Fibroblast of peridontal ligament (primary cell): Measurements from ENCODE around the gene TCF19.
A peak's percentile ranks its signal among the peaks of the same experiment; 100 is the strongest.
"Not testable (repeated sequence)": the region's sequence is repeated elsewhere in the genome, so short reads cannot be mapped to it uniquely, and the experiment has no call there.

ENCODE experiments used
- DNase-seq: peaks from one replicate; pipeline ENCODE4 v3.0.0-alpha.2; 2010; ENCODE audit errors: extremely low read depth

Gene TCF19

DNA sequence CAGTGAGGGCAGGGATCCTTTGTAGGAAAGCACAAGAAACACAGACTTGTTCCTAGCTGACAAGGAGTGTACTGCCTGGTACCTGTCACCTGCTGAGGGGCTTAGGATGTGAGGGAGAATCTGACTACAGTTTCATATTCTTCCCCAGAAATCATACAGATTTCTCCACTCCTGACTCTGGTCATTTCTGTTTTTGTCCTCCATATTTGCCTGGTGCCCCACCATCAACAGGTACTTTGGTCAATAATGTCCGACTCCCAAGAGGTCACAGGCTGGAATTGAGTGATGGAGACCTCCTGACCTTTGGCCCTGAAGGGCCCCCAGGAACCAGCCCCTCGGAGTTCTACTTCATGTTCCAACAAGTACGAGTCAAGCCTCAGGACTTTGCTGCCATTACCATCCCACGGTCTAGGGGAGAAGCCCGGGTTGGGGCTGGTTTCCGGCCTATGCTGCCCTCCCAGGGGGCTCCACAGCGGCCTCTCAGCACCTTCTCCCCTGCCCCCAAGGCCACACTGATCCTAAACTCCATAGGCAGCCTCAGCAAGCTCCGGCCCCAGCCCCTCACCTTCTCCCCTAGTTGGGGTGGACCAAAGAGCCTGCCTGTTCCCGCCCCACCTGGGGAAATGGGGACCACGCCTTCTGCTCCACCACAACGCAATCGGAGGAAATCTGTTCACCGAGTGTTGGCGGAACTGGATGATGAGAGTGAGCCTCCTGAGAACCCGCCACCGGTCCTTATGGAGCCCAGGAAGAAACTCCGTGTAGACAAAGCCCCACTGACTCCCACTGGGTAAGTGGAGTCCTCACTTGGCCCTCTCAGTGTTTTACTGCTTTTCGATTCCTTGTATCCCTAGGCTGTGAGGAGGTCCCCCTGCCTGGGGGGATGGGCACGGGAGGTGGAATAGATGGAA, 3.1 kb downstream of the TCF19 start:
- DNase-seq = no peak

DNA sequence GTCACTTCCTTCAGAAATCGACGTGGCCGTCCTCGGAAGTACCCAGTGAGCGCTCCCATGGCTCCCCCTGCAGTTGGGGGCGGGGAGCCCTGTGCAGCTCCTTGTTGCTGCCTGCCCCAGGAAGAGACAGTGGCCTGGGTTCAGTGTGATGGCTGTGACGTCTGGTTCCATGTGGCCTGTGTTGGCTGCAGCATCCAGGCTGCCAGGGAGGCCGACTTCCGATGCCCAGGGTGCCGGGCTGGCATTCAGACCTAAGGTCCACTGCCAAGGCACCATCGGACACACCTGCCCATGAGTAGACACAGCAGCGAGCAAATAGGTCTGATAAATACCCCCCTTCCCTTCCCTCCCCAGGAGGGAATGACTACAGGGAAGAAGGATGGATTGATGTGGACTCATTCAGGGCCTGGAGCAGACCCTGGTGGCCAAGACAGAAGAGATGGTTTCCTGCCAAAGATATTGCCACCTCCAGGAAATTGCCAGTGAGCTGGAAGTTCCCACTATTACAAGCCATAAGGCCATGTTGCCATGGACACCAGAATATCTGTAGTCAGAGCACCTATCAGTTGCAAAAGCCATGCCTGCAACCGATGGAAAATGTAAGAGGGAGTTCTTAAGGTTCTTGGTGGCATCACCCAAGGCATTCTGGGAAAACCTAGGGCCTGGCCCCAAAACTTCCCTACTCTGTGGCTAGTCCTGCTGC, 4.2 kb downstream of the TCF19 start:
- DNase-seq = no peak

DNA sequence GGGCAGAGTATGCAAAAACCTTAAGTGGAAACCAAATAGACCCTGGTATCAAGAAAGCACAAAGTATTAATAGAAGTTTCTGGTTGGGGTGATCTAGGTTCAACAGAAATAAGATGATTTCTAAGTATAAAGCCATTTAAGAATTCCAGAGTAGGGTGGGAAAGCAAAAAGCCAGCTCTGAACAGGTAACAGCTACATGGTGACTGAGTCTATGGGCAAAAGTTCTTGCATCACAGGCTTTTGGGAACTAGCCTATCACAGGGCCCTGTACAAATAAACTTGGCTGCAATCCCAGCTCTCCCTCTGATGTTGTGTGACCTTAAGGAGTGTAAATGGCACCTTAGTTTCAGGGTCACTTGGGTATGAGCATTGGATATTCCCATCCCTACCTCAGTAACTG, 5.5 kb downstream of the TCF19 start:
- no peak for DNase-seq

DNA sequence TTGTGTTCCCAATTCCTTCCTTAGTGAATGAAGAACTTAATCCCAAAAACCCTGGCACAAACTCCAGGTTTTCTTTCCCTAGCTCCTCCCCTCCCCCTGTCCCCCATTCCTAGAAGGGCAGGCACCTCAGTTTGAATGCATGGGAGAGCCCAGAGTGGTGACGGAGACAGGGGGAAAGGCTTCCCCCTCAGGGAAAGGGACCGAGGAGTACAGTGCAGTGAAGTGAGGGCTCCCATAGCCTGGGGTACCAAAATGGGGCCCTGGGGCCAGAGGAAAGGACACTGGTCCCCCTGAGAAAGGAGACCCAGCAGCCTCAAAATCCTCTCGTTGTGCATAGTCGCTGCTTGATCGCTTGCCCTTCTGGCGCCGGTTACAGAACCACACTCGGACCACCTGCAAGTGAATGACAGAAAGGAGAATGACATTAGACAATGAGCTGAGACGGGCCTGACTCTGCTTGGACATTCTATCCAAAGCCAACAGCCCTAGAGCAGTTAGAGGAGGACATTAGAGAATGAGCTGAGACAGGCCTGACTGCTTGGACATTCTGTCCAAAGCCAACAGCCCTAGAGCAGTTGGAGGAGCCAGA, 6.2 kb downstream of the TCF19 start:
- not testable (repeated sequence) for DNase-seq

DNA sequence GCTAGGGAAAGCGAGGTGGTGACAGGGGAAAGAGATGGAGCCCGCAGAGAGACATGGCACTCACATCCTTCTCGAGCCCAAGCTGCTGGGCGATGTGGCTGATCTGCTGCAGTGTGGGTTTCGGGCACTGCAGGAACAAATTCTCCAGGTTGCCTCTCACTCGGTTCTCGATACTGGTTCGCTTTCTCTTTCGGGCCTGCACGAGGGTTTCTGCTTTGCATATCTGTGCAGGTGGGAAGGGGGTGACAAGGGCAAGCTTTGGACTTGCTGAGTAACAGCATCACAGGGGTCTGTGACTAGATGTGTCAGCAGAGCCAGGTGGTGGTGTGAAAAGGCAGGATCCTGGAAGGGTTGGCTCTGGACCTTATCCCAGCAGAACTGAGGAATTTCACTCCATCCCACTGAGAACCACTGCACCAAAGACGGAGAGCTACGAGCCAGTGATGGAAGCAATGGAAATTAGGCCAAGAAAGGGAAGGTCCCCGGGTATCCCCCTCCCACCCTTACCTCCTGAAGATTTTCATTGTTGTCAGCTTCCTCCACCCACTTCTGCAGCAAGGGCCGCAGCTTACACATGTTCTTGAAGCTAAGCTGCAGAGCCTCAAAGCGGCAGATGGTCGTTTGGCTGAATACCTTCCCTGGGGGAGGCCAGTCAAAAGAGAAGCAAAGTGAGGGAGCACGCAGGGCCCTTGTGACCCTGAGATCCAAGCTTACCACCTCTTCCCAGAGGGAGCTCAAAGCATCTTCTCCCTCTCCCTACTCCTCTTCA, 6.9 kb downstream of the TCF19 start:
- DNase-seq = not testable (repeated sequence)

DNA sequence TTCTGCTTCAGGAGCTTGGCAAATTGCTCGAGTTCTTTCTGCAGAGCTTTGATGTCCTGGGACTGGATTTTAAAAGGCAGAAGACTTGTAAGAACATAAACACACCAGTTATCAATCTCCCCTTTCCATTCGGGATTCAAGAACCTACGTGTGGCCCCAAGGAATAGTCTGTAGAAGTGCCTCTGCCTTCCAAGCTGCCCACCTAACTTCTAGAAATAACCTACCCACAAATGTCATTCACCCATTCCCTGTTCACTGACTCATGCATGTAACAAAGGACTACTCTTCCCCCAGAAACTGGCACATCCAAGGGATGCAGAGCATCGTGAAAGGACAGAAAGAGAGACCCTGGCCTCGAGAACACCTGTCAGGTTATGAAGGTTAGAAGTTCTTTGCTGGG, 7.6 kb downstream of the TCF19 start:
- no peak for DNase-seq

DNA sequence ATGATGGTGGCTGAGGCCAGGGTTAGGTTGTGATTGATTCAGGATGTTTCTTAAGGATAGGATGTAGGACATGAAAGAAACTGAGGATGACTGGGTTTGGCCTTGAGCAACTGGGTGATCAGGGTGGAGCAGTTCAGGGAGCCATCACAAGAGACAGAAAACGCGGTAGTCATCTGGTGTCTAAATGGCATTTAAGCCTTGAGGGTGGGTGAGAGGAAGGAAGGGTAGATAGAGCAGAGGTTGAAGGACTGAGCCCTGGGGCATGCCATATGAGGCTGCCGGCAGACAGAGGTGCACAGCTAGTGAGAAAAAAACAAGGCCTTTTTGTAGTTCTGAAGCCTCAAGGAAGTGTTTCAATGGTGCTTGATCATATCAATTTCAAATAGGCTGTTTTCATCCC, 10.2 kb downstream of the TCF19 start:
- no peak for DNase-seq

DNA sequence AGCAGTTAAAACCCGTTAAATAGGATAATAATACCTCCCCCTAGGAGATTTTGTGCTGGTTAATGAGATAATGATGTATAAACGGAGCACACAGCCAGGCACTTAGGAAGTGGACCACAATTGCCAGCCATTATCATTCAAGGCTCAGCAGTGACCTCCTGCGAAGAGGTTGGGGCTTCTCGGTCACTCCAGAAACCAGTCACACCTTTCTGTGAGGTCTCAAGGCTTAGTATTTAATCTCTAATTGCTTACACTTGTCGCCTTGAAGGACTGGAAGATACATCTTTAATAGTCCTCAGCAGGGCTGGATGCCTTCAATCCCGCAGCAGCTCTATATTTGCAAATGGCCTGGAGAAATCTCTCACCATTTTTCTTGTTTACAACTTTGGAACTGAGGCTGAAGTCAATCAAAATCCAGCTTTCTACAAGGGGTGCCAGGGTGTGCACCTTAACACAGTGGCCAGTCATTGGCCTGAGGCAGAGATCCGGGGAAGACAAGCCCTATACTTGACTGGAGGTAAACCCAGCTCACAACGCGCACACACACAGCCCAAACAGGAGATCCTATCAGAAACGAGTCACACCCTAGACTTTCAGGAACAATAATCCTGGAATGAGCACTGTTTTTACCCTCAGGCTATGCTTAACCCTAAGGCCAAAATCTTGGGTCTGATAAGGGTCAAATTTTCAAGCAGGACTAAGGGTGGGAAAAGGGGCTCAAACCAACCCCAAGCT, 10.9 kb downstream of the TCF19 start:
- no peak for DNase-seq

DNA sequence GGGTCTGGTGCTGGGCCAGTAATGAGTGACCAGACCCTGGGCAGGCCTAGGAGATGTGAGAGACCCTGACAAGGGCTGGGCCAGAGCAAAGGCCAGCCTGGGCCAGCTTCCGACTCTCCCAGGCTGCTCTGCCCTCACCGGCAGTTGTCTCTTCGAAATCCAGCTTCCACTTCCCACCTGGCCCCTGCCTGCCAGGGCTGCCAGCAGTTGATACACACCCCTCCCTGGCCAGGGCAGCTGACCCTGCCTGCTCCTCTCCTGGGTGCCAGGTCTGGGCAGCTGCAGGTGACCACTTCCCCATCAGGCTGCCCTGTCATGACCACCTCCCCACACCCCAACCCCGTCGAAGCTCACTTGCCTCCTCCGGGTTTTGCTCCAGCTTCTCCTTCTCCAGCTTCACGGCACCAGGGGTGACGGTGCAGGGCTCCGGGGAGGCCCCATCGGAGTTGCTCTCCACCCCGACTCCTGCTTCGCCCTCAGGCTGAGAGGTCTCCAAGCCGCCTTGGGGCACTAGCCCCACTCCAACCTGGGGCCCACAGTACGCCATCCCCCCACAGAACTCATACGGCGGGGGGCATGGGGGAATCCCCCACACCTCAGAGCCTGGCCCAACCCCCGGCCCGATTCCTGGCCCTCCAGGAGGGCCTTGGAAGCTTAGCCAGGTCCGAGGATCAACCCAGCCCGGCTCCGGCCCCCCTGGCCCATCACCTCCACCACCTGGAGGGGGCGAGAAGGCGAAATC, 11.6 kb downstream of the TCF19 start:
- DNase-seq = not testable (repeated sequence)

DNA sequence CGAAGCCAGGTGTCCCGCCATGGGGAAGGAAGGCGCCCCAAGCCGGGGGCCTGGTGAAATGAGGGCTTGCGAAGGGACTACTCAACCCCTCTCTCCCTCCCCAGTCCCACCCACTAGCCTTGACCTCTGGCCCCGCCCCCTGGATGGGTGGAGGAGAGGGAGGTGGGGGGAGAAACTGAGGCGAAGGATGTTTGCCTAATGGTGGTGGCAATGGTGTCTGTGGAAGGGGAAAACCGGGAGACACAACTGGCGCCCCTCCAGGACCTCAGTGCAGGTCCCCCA, 12.2 kb downstream of the TCF19 start, which contains the start of gene POU5F1:
Gene POU5F1, minus strand, starts transcription at position 83 of the 282 bp plus-strand sequence. Its CDS starts 62 bp downstream, at position 21.
- no peak for DNase-seq

DNA sequence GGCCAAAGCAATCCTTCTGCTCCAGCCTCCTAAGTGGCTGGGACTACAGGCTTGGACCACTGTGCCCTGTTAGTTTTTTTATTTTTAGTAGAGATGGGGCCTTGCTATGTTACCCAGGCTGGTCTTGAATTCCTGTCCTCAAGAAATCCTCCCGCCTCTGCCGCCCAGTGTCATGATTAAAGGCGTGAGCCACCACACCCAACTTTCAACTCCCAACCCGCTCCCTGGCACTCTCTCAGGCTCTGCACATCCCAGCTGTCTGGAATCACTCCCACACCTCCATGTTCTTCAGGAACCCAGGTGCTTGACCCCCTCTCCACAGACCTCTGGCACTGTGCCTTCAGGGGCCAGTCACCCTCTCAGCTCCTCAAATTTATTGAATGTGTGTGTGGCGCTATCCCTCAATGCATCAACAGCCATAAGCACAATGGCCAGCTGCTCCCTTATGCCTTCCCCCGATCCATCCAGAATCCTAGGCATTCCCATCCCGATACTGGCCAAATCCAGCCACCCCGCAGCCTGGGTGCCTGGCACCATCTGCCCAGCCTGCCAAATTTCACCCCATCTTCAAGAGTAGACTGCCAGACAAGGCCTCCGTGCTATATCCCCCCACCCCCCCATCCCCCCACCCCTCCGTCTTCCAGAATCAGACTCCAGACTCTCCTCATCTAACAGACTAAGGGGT, 12.7 kb downstream of the TCF19 start:
- no peak for DNase-seq

DNA sequence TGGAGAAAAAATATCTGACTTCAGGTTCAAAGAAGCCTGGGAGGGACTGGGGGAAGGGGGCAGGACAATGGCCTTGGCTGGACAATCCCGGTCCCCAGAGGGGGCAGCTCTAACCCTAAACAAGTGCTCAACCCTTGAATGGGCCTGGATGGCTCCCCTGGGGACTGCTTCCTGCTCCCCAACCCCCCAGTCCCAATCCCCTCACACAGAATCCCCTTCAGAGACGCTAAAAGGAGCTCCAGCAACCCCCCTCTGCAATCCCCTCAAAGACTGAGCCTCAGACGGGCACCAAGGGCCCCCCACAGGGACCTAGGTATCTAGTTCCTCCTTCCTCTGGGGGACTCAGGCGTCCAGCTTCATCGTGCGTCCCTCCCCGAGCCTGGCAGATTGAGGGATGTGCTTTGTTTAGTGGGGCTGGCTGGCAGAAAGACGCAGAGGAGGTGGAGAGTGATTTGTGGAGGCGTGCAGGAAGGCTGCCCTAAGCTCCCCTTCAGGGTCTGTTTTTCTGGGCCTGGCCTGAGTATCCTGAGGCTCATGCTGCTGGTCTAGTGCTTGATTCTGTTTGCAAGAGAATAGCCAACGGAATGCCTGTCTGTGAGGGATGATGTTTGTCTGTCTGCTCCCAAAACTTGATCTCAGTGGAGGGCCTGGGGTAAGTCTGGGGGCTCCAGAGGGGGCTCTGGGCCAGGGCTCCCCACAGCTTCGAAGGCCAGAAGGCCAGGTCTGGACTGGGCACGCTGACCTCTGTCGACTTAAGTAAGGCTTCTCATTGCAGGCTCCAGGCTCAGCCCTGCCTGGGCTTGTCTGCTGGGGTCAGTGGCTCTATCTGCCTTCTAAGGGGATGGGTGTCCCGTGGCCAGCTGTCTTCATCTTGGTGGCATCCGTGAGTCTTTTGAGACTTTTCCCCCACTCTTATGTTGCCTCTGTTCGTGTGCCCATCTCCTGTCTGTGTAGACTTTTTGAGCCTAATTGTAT, 13.8 kb downstream of the TCF19 start:
- DNase-seq = no peak

DNA sequence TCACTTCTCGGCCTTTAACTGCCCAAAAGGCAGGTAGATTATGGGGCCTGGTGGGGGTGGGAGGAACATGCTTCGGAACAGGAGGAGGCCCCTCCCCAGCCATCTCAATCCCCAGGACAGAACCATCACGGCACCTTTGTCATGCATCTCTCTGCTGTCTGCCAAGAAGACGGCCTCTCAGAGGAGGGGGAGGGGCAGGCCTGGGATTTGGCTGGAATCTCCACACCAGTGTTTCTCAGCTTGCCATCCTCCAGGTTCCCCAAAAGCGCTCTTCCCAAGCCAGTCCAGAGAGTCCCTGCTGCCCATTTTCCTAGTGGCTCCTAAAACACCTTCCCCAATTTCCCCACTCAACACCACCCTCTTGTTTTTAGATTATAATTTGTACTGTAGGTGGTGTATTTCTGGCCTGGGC, 14.6 kb downstream of the TCF19 start:
- DNase-seq = no peak

DNA sequence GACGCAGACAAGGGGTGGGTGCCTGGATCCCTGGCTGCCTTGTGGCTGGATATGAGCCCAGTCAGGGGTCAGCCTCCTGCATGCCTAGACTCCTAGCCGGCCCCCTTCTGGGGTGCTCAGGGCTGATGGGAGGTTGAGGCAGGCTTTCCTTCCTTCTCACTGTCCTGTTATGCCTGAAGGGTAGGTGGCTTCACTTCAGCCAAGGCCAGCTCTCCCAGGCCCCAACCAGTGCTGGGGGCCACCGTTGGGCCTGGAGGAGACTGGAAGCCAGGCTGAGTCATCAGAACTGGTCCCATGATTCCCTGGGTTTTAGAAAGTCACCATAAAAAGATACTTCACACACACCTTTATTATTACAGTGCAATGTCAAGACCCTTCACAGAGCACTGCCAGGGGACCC, 15.0 kb downstream of the TCF19 start:
- DNase-seq = no peak

DNA sequence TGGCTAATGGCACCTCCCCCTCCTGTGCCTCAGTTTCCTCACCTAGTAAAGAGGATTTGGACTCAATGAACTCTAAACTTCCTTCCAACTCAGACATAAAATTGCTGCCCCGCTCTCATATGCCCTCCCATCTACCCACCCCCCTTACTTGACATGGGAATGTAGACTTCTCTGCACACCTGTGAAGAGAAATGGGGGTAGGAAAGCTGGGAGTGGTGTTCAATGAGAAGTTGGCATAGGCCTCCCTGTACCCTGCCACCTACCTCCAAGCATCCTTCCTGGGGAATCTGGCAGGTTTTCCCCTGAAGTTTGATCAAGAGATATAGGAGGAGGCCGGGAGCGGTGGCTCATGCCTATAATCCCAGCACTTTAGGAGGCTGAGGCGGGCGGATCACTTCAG, 16.0 kb downstream of the TCF19 start:
- no peak for DNase-seq

DNA sequence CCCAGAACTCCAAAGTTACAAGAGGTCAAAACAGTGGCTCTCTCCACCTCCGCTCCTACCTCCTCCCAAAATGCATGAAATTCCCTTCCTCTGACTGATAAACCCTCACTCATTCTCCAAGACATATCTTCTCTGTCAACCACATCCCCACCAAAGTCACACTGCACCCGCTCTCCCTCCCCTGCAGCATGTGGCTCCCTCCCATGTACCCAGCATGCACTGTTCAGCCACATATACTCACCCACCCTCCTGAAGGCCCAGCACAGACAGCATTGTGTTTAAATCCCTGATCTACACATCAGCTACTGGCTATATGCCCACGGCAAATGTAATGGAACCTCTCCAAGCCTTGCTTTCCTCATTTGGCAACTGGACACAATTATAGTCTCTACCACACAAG, 17.6 kb downstream of the TCF19 start:
- peak; percentile 69 for DNase-seq

DNA sequence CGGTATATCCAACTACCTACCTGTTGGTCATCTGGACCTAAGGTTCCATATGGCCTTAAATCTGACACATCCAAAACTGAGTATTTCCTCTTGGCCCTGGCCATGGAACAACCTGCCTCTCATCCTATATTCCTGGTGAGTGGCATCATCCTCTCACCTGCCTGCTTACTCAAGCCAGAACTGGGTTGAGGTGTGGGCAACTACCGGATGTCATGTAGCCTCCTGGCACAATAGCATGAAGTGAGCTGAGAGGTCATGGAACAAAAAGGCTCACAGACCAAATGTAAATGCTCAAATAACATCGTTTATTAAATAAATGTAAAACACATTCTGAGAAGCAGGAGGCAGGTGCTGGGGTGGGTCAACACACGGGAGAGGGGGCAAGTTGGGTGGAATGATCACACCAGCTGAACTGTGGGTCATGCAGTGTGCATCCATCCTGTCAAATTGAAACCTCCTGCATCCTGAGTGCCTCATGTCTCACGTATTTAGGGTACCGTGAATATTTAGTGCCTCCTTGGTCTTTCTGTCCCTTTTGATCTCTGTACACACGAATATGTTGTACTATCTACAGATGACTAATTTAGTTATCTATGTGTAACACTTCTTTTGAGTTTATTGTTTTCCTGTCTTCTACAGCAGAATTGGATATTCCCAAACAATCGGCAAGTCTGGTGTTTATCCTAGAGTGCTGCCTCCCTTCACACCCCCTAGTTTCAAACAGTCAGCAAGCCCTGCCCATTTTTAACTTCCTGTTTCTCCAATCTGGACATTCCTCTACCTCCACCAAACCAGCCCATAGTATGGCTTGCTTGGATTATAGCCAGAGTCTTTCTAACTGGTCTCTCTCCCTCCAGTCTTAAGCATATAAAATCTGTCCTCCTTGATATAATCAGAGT, 20.0 kb downstream of the TCF19 start:
- no peak for DNase-seq

DNA sequence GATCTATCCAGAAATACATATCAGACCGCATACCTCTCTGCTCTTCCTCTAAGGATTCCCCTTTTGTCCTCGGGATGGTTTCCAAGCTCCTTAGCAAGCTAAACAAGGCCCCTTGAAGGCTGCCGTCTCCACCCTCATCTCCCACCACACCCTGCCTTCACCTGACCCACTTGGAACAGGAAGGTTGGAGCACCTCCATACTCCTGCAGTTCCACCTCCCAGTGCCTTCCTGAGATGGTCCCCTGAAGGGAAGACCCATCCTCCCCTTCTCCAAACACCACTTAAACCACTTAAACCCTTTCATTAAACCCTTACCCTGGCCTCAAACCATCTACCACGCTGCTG, 20.6 kb downstream of the TCF19 start:
- no peak for DNase-seq
